Panc1 (cell line): ENCODE data around the gene THRB. TPM values are rescaled to one million over a fixed set of nuclear protein-coding genes. Genes with fewer than 3 reads are reported as not detected.

Source experiments
- ATAC-seq: fragments of 200-7000 bp; cut with Tn5 transposase; 2 replicates; pipeline ENCODE4 v1.9.1; 2020; ENCODE audit warnings: mild to moderate bottlenecking, moderate library complexity
- BruUV-seq: library from RNA; stranded (reverse); fragments of 400-500 nt; replicated peaks from 2 replicates; lab custom pipeline; 2021; lab: Mats Ljungman, UMichigan
- CTCF ChIA-PET: fragments of 300-600 bp; sonication (Branson Sonifier 250); formaldehyde crosslinking; loops from one replicate; lab custom pipeline; 2022; ENCODE audit warnings: antibody characterized with exemption; lab: Charles Lee
- POLR2A ChIA-PET: fragments of 300-600 bp; sonication (Branson Sonifier 250); formaldehyde crosslinking; loops from one replicate; lab custom pipeline; 2022; ENCODE audit warnings: antibody characterized with exemption; lab: Charles Lee
- DNase-seq: peaks from one replicate; pipeline ENCODE4 v3.0.0-alpha.2; 2010; ENCODE audit warnings: low read depth, low spot score
- H3K27ac ChIP-seq: 2 replicates; pipeline ENCODE4 v1.5.1; 2011; ENCODE audit warnings: mild to moderate bottlenecking, low read length, inconsistent platforms
- H3K27me3 ChIP-seq: fragments of 200-500 bp; sonication (Bioruptor generic); 2 replicates; pipeline ENCODE4 v1.6.0; 2014; ENCODE audit warnings: low read length, inconsistent platforms; ENCODE audit not compliant: control insufficient read depth, insufficient read depth
- H3K36me3 ChIP-seq: fragments of 200-500 bp; sonication (Bioruptor generic); 2 replicates; pipeline ENCODE4 v1.5.1; 2014; ENCODE audit warnings: inconsistent platforms, mild to moderate bottlenecking, low read length, moderate library complexity; ENCODE audit not compliant: control insufficient read depth, insufficient read depth
- H3K4me1 ChIP-seq: 2 replicates; pipeline ENCODE4 v1.5.1; 2011; ENCODE audit warnings: inconsistent platforms, mild to moderate bottlenecking, low read length, moderate library complexity; ENCODE audit not compliant: control insufficient read depth, insufficient read depth
- H3K4me3 ChIP-seq, 2 experiments: 2 replicates each; pipeline ENCODE4 v1.5.1; 2011 to 2012; ENCODE audit warnings: low read depth in 2 of 2, low read length in 2 of 2, mild to moderate bottlenecking in 2 of 2, inconsistent platforms in 1 of 2, moderate library complexity in 1 of 2
- H3K9me3 ChIP-seq: fragments of 200-500 bp; sonication (Bioruptor generic); 2 replicates; pipeline ENCODE4 v1.5.1; 2014; ENCODE audit warnings: low read depth, mild to moderate bottlenecking, inconsistent platforms, low read length, moderate library complexity; ENCODE audit not compliant: control insufficient read depth, insufficient read depth
- POLR2AphosphoS5 ChIP-seq: IDR thresholded peaks from 2 replicates; pipeline ENCODE4 v1.6.1; 2012; ENCODE audit warnings: mild to moderate bottlenecking, low read depth, low read length, moderate library complexity
- SIN3A ChIP-seq: IDR thresholded peaks from 2 replicates; pipeline ENCODE4 v1.6.1; 2012; ENCODE audit warnings: low read depth, mild to moderate bottlenecking, low read length, moderate library complexity, borderline replicate concordance; ENCODE audit not compliant: insufficient read depth
- TCF7L2 ChIP-seq: IDR thresholded peaks from 2 replicates; pipeline ENCODE4 v1.6.1; 2011; ENCODE audit warnings: mild to moderate bottlenecking, low read depth, low read length, inconsistent platforms
- in situ Hi-C: cut with HindIII; loops from 2 replicates; pipeline ENCODE4 v1.10.0; 2016; ENCODE audit warnings: low sequenced_read_pairs, low pct_unique_long_range_greater_than_20kb
- intact Hi-C: fragments of 100-400 bp; cut with micrococcal nuclease; formaldehyde crosslinking; loops from one replicate; pipeline ENCODE4 v1.10.0; 2022; ENCODE audit not compliant: unreplicated experiment
- total RNA-seq: library from RNA; stranded (reverse); gene quantifications from one replicate; pipeline ENCODE4 v1.2.1, GENCODE V29; 2021; ENCODE audit not compliant: unreplicated experiment
- TF ChIP-seq, protein P1 (sequence below): fragments of 450-650 bp; IDR thresholded peaks from 2 replicates; pipeline ENCODE4 v1.5.1; 2017; ENCODE audit warnings: mild to moderate bottlenecking
- TF ChIP-seq, protein P2 (sequence below), 2 experiments: IDR thresholded peaks; 2 replicates each; pipeline ENCODE4 v1.6.1; 2011 to 2012; ENCODE audit warnings: low read depth in 2 of 2, control low read depth in 1 of 2, low read length in 1 of 2, mild to moderate bottlenecking in 1 of 2, moderate library complexity in 1 of 2; ENCODE audit not compliant: insufficient read depth in 1 of 2

The THRB gene
- total RNA-seq, 1 experiment from 2014 or later: 3.9 TPM

DNA sequence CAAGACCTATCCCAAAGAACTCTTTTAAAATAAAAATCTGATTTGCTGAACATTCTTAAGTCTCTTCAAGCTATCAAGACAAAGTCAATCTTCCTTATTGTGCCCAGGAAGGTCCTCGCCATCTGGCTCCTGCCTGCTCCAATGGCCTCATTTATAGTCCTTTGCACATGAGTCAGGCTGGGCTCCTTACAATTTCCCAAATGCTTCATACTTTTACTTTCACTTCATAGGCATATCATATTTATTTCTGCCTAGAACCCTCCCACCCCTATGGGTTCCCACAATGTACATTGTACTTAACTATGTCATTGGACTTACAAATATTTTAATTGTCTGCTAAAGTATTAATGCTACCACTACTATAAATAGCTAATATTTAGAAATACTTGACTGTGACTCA, 9.1 kb downstream of the THRB start:
- TF ChIP-seq TCF7L2: no peak
- no peak for TF ChIP-seq SIN3A
- no peak for TF ChIP-seq POLR2AphosphoS5
- TF ChIP-seq, protein P1, sequence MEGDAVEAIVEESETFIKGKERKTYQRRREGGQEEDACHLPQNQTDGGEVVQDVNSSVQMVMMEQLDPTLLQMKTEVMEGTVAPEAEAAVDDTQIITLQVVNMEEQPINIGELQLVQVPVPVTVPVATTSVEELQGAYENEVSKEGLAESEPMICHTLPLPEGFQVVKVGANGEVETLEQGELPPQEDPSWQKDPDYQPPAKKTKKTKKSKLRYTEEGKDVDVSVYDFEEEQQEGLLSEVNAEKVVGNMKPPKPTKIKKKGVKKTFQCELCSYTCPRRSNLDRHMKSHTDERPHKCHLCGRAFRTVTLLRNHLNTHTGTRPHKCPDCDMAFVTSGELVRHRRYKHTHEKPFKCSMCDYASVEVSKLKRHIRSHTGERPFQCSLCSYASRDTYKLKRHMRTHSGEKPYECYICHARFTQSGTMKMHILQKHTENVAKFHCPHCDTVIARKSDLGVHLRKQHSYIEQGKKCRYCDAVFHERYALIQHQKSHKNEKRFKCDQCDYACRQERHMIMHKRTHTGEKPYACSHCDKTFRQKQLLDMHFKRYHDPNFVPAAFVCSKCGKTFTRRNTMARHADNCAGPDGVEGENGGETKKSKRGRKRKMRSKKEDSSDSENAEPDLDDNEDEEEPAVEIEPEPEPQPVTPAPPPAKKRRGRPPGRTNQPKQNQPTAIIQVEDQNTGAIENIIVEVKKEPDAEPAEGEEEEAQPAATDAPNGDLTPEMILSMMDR: no peak
- TF ChIP-seq, protein P2, sequence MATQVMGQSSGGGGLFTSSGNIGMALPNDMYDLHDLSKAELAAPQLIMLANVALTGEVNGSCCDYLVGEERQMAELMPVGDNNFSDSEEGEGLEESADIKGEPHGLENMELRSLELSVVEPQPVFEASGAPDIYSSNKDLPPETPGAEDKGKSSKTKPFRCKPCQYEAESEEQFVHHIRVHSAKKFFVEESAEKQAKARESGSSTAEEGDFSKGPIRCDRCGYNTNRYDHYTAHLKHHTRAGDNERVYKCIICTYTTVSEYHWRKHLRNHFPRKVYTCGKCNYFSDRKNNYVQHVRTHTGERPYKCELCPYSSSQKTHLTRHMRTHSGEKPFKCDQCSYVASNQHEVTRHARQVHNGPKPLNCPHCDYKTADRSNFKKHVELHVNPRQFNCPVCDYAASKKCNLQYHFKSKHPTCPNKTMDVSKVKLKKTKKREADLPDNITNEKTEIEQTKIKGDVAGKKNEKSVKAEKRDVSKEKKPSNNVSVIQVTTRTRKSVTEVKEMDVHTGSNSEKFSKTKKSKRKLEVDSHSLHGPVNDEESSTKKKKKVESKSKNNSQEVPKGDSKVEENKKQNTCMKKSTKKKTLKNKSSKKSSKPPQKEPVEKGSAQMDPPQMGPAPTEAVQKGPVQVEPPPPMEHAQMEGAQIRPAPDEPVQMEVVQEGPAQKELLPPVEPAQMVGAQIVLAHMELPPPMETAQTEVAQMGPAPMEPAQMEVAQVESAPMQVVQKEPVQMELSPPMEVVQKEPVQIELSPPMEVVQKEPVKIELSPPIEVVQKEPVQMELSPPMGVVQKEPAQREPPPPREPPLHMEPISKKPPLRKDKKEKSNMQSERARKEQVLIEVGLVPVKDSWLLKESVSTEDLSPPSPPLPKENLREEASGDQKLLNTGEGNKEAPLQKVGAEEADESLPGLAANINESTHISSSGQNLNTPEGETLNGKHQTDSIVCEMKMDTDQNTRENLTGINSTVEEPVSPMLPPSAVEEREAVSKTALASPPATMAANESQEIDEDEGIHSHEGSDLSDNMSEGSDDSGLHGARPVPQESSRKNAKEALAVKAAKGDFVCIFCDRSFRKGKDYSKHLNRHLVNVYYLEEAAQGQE (IDR thresholded peaks at IDR 0.05; ENCODE audit: insufficient read depth in 1 of 2, low read depth in 2 of 2, low read length in 1 of 2): no peak
- in situ Hi-C loops: no loop called here
- no peak for DNase-seq
- Histone ChIP-seq H3K4me3 (no peak overlapping the region), H3K27ac (no peak overlapping the region), H3K4me1 (no peaks in the 10 kb centered on the region), H3K9me3 (no peaks in the 10 kb centered on the region), H3K36me3 (no peaks in the 10 kb centered on the region), H3K27me3 (no peaks in the 10 kb centered on the region)
- intact Hi-C loops: no loop called here
- ChIA-PET POLR2A (interaction anchor here (0.6 kb wide), 1 partner anchor 211 kb away, joined by 3 read pairs; no protein-coding TSS in a partner anchor), CTCF (no interaction called here)
- no TSS peak for BruUV-seq
- 0 out of 2 replicates have a peak, but pooled peaks have one; percentile 38 for ATAC-seq

DNA sequence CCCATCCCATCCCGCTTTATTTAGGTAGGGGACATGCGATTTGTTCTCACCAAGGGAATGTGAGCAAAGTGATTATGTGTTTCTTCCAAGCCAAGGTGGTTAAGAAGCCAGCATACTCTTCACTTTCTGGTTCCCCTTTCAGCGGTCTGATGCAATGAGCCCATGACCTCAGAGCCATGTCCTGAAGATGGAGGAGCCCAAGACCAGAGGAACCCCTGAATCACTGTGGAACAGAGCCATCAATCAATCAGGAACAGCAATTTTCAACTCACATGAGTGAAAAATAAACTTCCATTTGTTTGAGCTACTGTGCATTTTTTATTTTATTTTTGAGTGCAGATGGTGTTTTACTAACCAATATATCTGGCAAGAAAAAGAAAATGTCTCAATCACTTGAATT, 10.8 kb downstream of the THRB start:
- Histone ChIP-seq H3K9me3 (no peaks in the 10 kb centered on the region), H3K4me1 (no peaks in the 10 kb centered on the region), H3K4me3 (no peak overlapping the region), H3K36me3 (no peaks in the 10 kb centered on the region), H3K27ac (no peak overlapping the region), H3K27me3 (no peaks in the 10 kb centered on the region)
- DNase-seq: no peak
- CTCF ChIA-PET: no interaction called here
- in situ Hi-C loops: no loop called here
- BruUV-seq: no TSS peak
- no peak for ATAC-seq
- POLR2A ChIA-PET: interaction anchor here (0.6 to 0.7 kb wide), 2 partner anchors 12 to 57 kb away, joined by 3 read pairs; no protein-coding TSS in a partner anchor
- TF ChIP-seq SIN3A: no peak
- TF ChIP-seq, protein P1: no peak
- no peak for TF ChIP-seq POLR2AphosphoS5
- TF ChIP-seq, protein P2 (IDR thresholded peaks at IDR 0.05; ENCODE audit: insufficient read depth in 1 of 2, low read depth in 2 of 2, low read length in 1 of 2): no peak
- no peak for TF ChIP-seq TCF7L2
- intact Hi-C loops: no loop called here
